GM12801 (cell line): ENCODE results near the gene DLL4.

Experiments used
- CTCF ChIP-seq: IDR thresholded peaks from one replicate; pipeline ENCODE4 v1.5.1; 2011; ENCODE audit warnings: control low read depth; ENCODE audit not compliant: insufficient read length; ENCODE audit errors: extremely low read depth

Gene DLL4

DNA sequence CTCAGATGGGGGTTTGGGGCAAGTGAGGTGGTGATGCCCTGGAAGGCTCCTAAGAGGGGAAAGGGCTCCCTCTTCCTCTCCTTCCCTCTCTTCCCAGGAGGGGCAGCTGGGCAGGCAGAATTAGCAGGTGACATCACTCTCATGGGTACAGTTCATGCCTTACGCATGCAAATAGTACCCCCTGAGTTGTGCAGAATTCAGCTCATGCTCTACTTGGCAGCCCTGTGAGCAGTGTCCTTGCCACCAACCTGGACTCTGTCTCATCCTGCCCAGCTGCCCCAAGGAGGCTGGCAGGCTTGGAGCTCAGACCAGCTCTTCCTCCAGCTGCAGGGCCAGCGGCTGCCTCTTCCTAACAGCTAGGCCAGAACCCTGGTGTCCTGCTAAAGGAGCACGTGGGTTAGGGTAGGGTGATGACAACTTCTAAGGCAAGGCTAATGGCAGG lies 27.4 kb downstream of the DLL4 start:
- no peak for TF ChIP-seq CTCF

- no peak for TF ChIP-seq CTCF
These were observed 28.0 kb downstream of the DLL4 start for GRCh38 chr15:40957041-40957555.

DNA sequence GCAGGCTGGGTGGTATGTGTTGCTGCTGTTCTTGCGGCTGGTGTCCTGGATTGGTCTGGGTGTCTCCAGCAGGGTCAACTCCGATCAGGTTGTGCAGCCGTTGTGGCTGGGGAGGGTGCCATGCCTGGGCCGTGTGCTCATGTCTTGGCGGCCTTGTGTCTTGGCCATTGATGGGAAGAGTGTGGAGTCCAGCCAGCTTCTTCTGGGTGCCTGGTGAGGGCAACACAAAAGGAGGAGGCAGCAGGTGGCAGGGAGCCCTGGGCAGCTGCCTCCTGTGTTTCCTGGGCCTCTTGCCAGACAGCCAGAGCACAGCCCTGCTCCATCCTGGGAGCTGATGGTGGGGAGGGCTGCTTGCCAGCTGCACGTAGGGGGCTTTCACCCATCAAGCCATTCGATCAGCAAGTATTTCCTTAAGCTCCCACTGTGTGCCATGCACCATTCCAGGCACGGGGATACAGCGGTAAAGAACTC lies 28.5 kb downstream of the DLL4 start:
- no peak for TF ChIP-seq CTCF

GRCh38 chr15:40958146-40958545 lies 29.0 kb downstream of the DLL4 start:
- no peak for TF ChIP-seq CTCF

DNA sequence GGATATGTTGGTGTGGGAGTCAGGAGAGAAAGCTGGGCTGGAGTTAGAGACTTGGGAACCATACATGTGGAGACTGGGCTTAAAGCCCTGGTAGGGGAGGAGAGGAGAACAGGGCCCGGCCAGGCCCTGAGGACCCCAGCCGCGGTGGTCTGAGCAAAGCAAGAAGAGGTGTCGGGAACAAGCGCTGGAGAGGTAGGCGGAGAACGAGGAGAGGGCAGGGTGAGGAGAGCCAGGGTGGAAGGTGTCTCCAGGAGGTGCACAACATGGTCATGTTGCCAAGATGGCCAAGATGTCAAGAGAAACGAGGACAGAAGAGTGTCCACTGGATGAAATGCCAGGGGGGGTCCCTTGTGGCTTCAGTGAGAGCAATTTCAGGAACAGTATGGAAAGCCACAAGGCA lies 29.6 kb downstream of the DLL4 start:
- no peak for TF ChIP-seq CTCF

DNA sequence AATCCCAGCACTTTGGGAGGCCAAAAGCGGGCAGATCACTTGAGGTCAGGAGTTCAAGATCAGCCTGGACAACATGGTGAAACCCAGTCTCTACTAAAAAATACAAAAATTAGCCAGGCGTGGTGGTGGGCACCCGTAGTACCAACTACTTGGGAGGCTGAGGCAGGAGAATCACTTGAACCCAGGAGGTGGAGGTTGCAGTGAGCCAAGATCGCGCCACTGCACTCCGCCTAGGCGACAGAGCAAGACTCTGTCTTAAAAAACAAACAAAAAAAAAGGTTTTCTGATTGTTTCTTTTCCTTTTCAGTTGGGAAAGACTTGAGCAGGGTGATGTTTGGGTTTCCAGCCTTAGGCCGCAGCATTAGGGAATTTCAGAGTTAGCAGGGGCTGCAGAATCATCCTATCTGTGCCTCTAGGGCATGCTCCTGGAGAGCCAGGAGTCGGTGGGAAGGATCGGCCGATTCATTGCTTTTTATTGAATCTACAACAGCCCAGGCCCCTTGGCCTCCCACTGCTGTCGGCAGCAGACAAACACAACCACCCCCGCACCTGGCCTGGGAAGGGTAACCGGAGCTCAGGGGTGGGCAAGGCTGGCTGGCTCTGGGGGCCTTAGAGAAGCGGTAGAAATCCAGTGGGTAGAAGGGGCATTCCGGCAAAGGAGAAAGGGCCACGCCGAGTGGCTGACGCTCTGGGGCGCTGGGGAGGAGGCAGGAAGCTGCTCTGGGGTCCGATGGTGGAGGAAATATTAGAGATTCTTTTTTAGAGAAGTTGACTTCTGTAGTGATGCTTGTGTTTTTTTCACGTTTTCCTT lies 30.4 kb downstream of the DLL4 start:
- TF ChIP-seq CTCF: no peak

GRCh38 chr15:40960151-40960885 lies 31.2 kb downstream of the DLL4 start:
- TF ChIP-seq CTCF: no peak
